ENCODE results near the gene EPB41. TPM values are rescaled to one million over a fixed set of nuclear protein-coding genes. Genes with fewer than 3 reads are reported as not detected.
"Not testable (repeated sequence)": the region's sequence is repeated elsewhere in the genome, so short reads cannot be mapped to it uniquely, and the experiment has no call there.

EPB41 gene
- total RNA-seq, 1 donor = 42.9 TPM

- no peak overlapping the region for H3K4me3 ChIP-seq (ENCODE audit: low read depth, low read length)
- TF ChIP-seq CTCF (IDR thresholded peaks at IDR 0.05; ENCODE audit: insufficient read depth, low read length) = no peak
- peak; percentile 14 for DNase-seq (ENCODE audit: low read depth)
Measured at GRCh38 chr1:28954126-28954726, 39.9 kb downstream of the EPB41 start.

- no peak overlapping the region for H3K4me3 ChIP-seq (ENCODE audit: low read depth, low read length)
- no peak for TF ChIP-seq CTCF (IDR thresholded peaks at IDR 0.05; ENCODE audit: insufficient read depth, low read length)
- no peak for DNase-seq (ENCODE audit: low read depth)
Measured at GRCh38 chr1:28956038-28956464, 41.7 kb downstream of the EPB41 start.

GRCh38 chr1:28962114-28962831 is 47.9 kb downstream of the EPB41 start:
- not testable (repeated sequence) for DNase-seq (ENCODE audit: low read depth); H3K4me3 ChIP-seq (ENCODE audit: low read depth, low read length)

GRCh38 chr1:28965271-28965870 is 51.0 kb downstream of the EPB41 start:
- DNase-seq (ENCODE audit: low read depth) = no peak

GRCh38 chr1:28966617-28967016 is 52.2 kb downstream of the EPB41 start:
- no peak overlapping the region for H3K4me3 ChIP-seq (ENCODE audit: low read depth, low read length)
- no peak for DNase-seq (ENCODE audit: low read depth)
- TF ChIP-seq CTCF (IDR thresholded peaks at IDR 0.05; ENCODE audit: insufficient read depth, low read length) = no peak

More at GRCh38 chr1:28965271-28965870, 51.0 kb downstream of the EPB41 start:
- no peak overlapping the region for H3K4me3 ChIP-seq (ENCODE audit: low read depth, low read length)
- no peak for TF ChIP-seq CTCF (IDR thresholded peaks at IDR 0.05; ENCODE audit: insufficient read depth, low read length)

- DNase-seq (ENCODE audit: low read depth) = peak; percentile 91
- no peak for TF ChIP-seq CTCF (IDR thresholded peaks at IDR 0.05; ENCODE audit: insufficient read depth, low read length)
- no peak overlapping the region for H3K4me3 ChIP-seq (ENCODE audit: low read depth, low read length)
Measured at GRCh38 chr1:28971980-28972771, 57.8 kb downstream of the EPB41 start.
